ENCODE results near the gene GCSAML. TPM values are rescaled to one million over a fixed set of nuclear protein-coding genes. Genes with fewer than 3 reads are reported as not detected.

GCSAML gene
- total RNA-seq, 1 donor from 2014 or later, result not detected

- H3K27me3 ChIP-seq (ENCODE audit: control insufficient read depth, insufficient read depth, low read length), result no peaks in the 10 kb centered on the region
- no peak for TF ChIP-seq CTCF (IDR thresholded peaks at IDR 0.05; ENCODE audit: insufficient read depth, low read length, severe bottlenecking)
- no peak for DNase-seq (ENCODE audit: low read depth)
- no peak for FAIRE-seq
- no peaks in the 10 kb centered on the region for H3K36me3 ChIP-seq (ENCODE audit: control insufficient read depth, insufficient read depth, low read length)
- no peak overlapping the region for H3K4me3 ChIP-seq (ENCODE audit: low read depth, low read length)
These were observed 3.3 kb downstream of the GCSAML start for GRCh38 chr1:247552231-247552630.

GRCh38 chr1:247557926-247558674 lies 9.2 kb downstream of the GCSAML start:
- no peak for DNase-seq (ENCODE audit: low read depth)
- no peak for FAIRE-seq

GRCh38 chr1:247561711-247562110 lies 12.8 kb downstream of the GCSAML start:
- FAIRE-seq, result no peak
- H3K36me3 ChIP-seq (ENCODE audit: control insufficient read depth, insufficient read depth, low read length), result no peaks in the 10 kb centered on the region

More at GRCh38 chr1:247557926-247558674, 9.2 kb downstream of the GCSAML start:
- H3K4me3 ChIP-seq (ENCODE audit: low read depth, low read length), result no peak overlapping the region
- H3K36me3 ChIP-seq (ENCODE audit: control insufficient read depth, insufficient read depth, low read length), result no peaks in the 10 kb centered on the region
- H3K27me3 ChIP-seq (ENCODE audit: control insufficient read depth, insufficient read depth, low read length), result no peaks in the 10 kb centered on the region
- no peak for TF ChIP-seq CTCF (IDR thresholded peaks at IDR 0.05; ENCODE audit: insufficient read depth, low read length, severe bottlenecking)

GRCh38 chr1:247562198-247562597 lies 13.3 kb downstream of the GCSAML start:
- no peaks in the 10 kb centered on the region for H3K27me3 ChIP-seq (ENCODE audit: control insufficient read depth, insufficient read depth, low read length)
- H3K36me3 ChIP-seq (ENCODE audit: control insufficient read depth, insufficient read depth, low read length), result no peaks in the 10 kb centered on the region
- TF ChIP-seq CTCF (IDR thresholded peaks at IDR 0.05; ENCODE audit: insufficient read depth, low read length, severe bottlenecking), result no peak
- DNase-seq (ENCODE audit: low read depth), result no peak
- FAIRE-seq, result no peak
- no peak overlapping the region for H3K4me3 ChIP-seq (ENCODE audit: low read depth, low read length)

More at GRCh38 chr1:247561711-247562110, 12.8 kb downstream of the GCSAML start:
- H3K27me3 ChIP-seq (ENCODE audit: control insufficient read depth, insufficient read depth, low read length), result no peaks in the 10 kb centered on the region
- no peak for TF ChIP-seq CTCF (IDR thresholded peaks at IDR 0.05; ENCODE audit: insufficient read depth, low read length, severe bottlenecking)
- no peak for DNase-seq (ENCODE audit: low read depth)
- no peak overlapping the region for H3K4me3 ChIP-seq (ENCODE audit: low read depth, low read length)

- no peaks in the 10 kb centered on the region for H3K36me3 ChIP-seq (ENCODE audit: control insufficient read depth, insufficient read depth, low read length)
- DNase-seq (ENCODE audit: low read depth), result no peak
- FAIRE-seq, result no peak
- H3K4me3 ChIP-seq (ENCODE audit: low read depth, low read length), result no peak overlapping the region
- no peak for TF ChIP-seq CTCF (IDR thresholded peaks at IDR 0.05; ENCODE audit: insufficient read depth, low read length, severe bottlenecking)
- H3K27me3 ChIP-seq (ENCODE audit: control insufficient read depth, insufficient read depth, low read length), result no peaks in the 10 kb centered on the region
These were observed 25.3 kb downstream of the GCSAML start for GRCh38 chr1:247574236-247574635.

GRCh38 chr1:247574664-247575063 lies 25.7 kb downstream of the GCSAML start:
- H3K4me3 ChIP-seq (ENCODE audit: low read depth, low read length), result no peak overlapping the region
- FAIRE-seq, result no peak
- no peaks in the 10 kb centered on the region for H3K27me3 ChIP-seq (ENCODE audit: control insufficient read depth, insufficient read depth, low read length)
- TF ChIP-seq CTCF (IDR thresholded peaks at IDR 0.05; ENCODE audit: insufficient read depth, low read length, severe bottlenecking), result no peak
- DNase-seq (ENCODE audit: low read depth), result no peak
- no peaks in the 10 kb centered on the region for H3K36me3 ChIP-seq (ENCODE audit: control insufficient read depth, insufficient read depth, low read length)
